Measurements from ENCODE around the gene UBXN1. TPM values are rescaled to one million over a fixed set of nuclear protein-coding genes. Genes with fewer than 3 reads are reported as not detected.

Gene UBXN1
- total RNA-seq, 4 donors from 2014 or later = 140 to 205 (median 162) TPM

- Histone ChIP-seq H3K27ac (no peak overlapping the region), H3K9me3 (no peaks in the 10 kb centered on the region), H3K27me3 (no peaks in the 10 kb centered on the region), H3K36me3 (peaks cover 17 to 76% (median 36%) of the 10 kb centered on the region in 3 donors), H3K4me3 (no peak overlapping the region), H3K4me1 (peaks cover 0 to 35% (median 15%) of the 10 kb centered on the region in 4 donors)
- no peak for DNase-seq (ENCODE audit: low spot score in 2 of 2)
- 63 to 66% methylated on average over 3 of the region's 3 CpGs for WGBS, 2 donors
- no peak for TF ChIP-seq POLR2A (IDR thresholded peaks at IDR 0.05)
- no peak for TF ChIP-seq CTCF (IDR thresholded peaks at IDR 0.05)
- no peak for TF ChIP-seq EP300 (IDR thresholded peaks at IDR 0.05)
Observed at GRCh38 chr11:62712861-62713260, 34.0 kb upstream of the UBXN1 start.

GRCh38 chr11:62712276-62712812 lies 33.5 kb upstream of the UBXN1 start:
- Histone ChIP-seq H3K27me3 (no peaks in the 10 kb centered on the region), H3K36me3 (peaks cover 14 to 71% (median 31%) of the 10 kb centered on the region in 3 donors), H3K9me3 (no peaks in the 10 kb centered on the region), H3K4me3 (no peak overlapping the region), H3K27ac (no peak overlapping the region), H3K4me1 (peaks cover 0 to 38% (median 16%) of the 10 kb centered on the region in 4 donors)
- no peak for DNase-seq (ENCODE audit: low spot score in 2 of 2)
- no peak for TF ChIP-seq EP300 (IDR thresholded peaks at IDR 0.05)
- TF ChIP-seq CTCF (IDR thresholded peaks at IDR 0.05) = no peak
- TF ChIP-seq POLR2A (IDR thresholded peaks at IDR 0.05) = no peak
- WGBS, 2 donors = 70 to 74% methylated on average over 6 of the region's 6 CpGs

GRCh38 chr11:62710001-62710345 lies 31.1 kb upstream of the UBXN1 start:
- Histone ChIP-seq H3K9me3 (no peaks in the 10 kb centered on the region), H3K27me3 (no peaks in the 10 kb centered on the region), H3K4me3 (peak overlapping the region; percentile 25 to 70 (median 58)), H3K36me3 (peaks cover 0 to 47% (median 9%) of the 10 kb centered on the region in 3 donors), H3K4me1 (peaks cover 0 to 47% (median 31%) of the 10 kb centered on the region in 4 donors), H3K27ac (peak overlapping the region; percentile 71 to 95 (median 92))
- WGBS, 2 donors = 55 to 56% methylated on average over 6 to 7 of the region's 7 CpGs
- TF ChIP-seq CTCF (IDR thresholded peaks at IDR 0.05) = peak in 1 of 5 experiments; percentile 7
- TF ChIP-seq POLR2A (IDR thresholded peaks at IDR 0.05) = no peak
- DNase-seq (ENCODE audit: low spot score in 2 of 2) = no peak

- peaks cover 0 to 41% (median 4%) of the 10 kb centered on the region in 3 donors for H3K36me3 ChIP-seq
- peak; percentile 33 to 70 for TF ChIP-seq POLR2A (IDR thresholded peaks at IDR 0.05)
- TF ChIP-seq CTCF (IDR thresholded peaks at IDR 0.05) = peak in 4 of 5 experiments; percentile 3 to 56 (median 18)
- TF ChIP-seq EP300 (IDR thresholded peaks at IDR 0.05) = peak; percentile 79 to 87
- H3K27me3 ChIP-seq = no peaks in the 10 kb centered on the region
- H3K27ac ChIP-seq = peak overlapping the region; percentile 71 to 95 (median 92)
- DNase-seq (ENCODE audit: low spot score in 2 of 2) = peak; percentile 97 to 98
- H3K4me3 ChIP-seq = peak overlapping the region; percentile 25 to 70 (median 58)
- WGBS, 2 donors = 1 to 2% methylated on average over 38 to 47 of the region's 47 CpGs
- H3K9me3 ChIP-seq = no peaks in the 10 kb centered on the region
- H3K4me1 ChIP-seq = peaks cover 0 to 49% (median 31%) of the 10 kb centered on the region in 4 donors
Observed at GRCh38 chr11:62709247-62710000, 30.6 kb upstream of the UBXN1 start.

GRCh38 chr11:62708793-62709192 lies 29.9 kb upstream of the UBXN1 start:
- no peaks in the 10 kb centered on the region for H3K9me3 ChIP-seq
- WGBS, 2 donors = 2 to 4% methylated on average over 7 of the region's 7 CpGs
- no peaks in the 10 kb centered on the region for H3K27me3 ChIP-seq
- peaks cover 0 to 49% (median 31%) of the 10 kb centered on the region in 4 donors for H3K4me1 ChIP-seq
- H3K27ac ChIP-seq = peak overlapping the region; percentile 71 to 95 (median 92)
- peaks cover 0 to 35% (median 0%) of the 10 kb centered on the region in 3 donors for H3K36me3 ChIP-seq
- H3K4me3 ChIP-seq = peak overlapping the region; percentile 25 to 70 (median 58)
- no peak for TF ChIP-seq POLR2A (IDR thresholded peaks at IDR 0.05)
- no peak for TF ChIP-seq CTCF (IDR thresholded peaks at IDR 0.05)
- no peak for TF ChIP-seq EP300 (IDR thresholded peaks at IDR 0.05)
- no peak for DNase-seq (ENCODE audit: low spot score in 2 of 2)

All from tibial nerve (tissue), 4 donors.